ENCODE data around the gene OBSCN. TPM values are rescaled to one million over a fixed set of nuclear protein-coding genes. Genes with fewer than 3 reads are reported as not detected.

The OBSCN gene
- total RNA-seq, 2 donors from 2014 or later, result 34.3 to 45.2 TPM

- Histone ChIP-seq H3K4me1 (replicated peaks) (no peaks in the 10 kb centered on the region), H3K9me3 (no peaks in the 10 kb centered on the region), H3K4me3 (no peak overlapping the region), H3K27me3 (replicated peaks; ENCODE audit: insufficient read depth) (no peaks in the 10 kb centered on the region), H3K36me3 (peaks cover 0 to 4% of the 10 kb centered on the region in 2 donors), H3K27ac (no peak overlapping the region)
- intact Hi-C loops (cut with DNase I), result no loop called here
- no peak for DNase-seq (ENCODE audit: low spot score)
- 97% methylated on average over 14 of the region's 15 CpGs for WGBS
- TF ChIP-seq POLR2A (IDR thresholded peaks at IDR 0.05) (no peak), POLR2AphosphoS5 (IDR thresholded peaks at IDR 0.05) (no peak), CTCF (IDR thresholded peaks at IDR 0.05) (no peak)
These were observed 111.0 kb downstream of the OBSCN start for GRCh38 chr1:228318823-228319241.

- no peaks in the 10 kb centered on the region for H3K27me3 ChIP-seq (replicated peaks; ENCODE audit: insufficient read depth)
- no peak overlapping the region for H3K4me3 ChIP-seq
- no peak overlapping the region for H3K27ac ChIP-seq
- 94% methylated on average over 4 of the region's 4 CpGs for WGBS
- peaks cover 0 to 4% of the 10 kb centered on the region in 2 donors for H3K36me3 ChIP-seq
- H3K4me1 ChIP-seq (replicated peaks), result no peaks in the 10 kb centered on the region
- no peak for DNase-seq (ENCODE audit: low spot score)
- no peaks in the 10 kb centered on the region for H3K9me3 ChIP-seq
- intact Hi-C loops (cut with DNase I), result no loop called here
- no peak for TF ChIP-seq POLR2AphosphoS5 (IDR thresholded peaks at IDR 0.05)
- TF ChIP-seq POLR2A (IDR thresholded peaks at IDR 0.05), result no peak
- no peak for TF ChIP-seq CTCF (IDR thresholded peaks at IDR 0.05)
These were observed 111.7 kb downstream of the OBSCN start for GRCh38 chr1:228319352-228320088.

GRCh38 chr1:228320394-228320793 lies 112.5 kb downstream of the OBSCN start:
- 93% methylated on average over 3 of the region's 3 CpGs for WGBS
- H3K36me3 ChIP-seq, result peaks cover 0 to 4% of the 10 kb centered on the region in 2 donors
- no peak overlapping the region for H3K4me3 ChIP-seq

GRCh38 chr1:228321435-228321834 lies 113.6 kb downstream of the OBSCN start:
- Histone ChIP-seq H3K4me1 (replicated peaks) (no peaks in the 10 kb centered on the region), H3K27me3 (replicated peaks; ENCODE audit: insufficient read depth) (no peaks in the 10 kb centered on the region), H3K9me3 (no peaks in the 10 kb centered on the region), H3K27ac (no peak overlapping the region), H3K4me3 (no peak overlapping the region), H3K36me3 (peaks cover 0 to 4% of the 10 kb centered on the region in 2 donors)
- intact Hi-C loops (cut with DNase I), result no loop called here
- no peak for DNase-seq (ENCODE audit: low spot score)
- 97% methylated on average over 11 of the region's 11 CpGs for WGBS
- TF ChIP-seq POLR2A (IDR thresholded peaks at IDR 0.05), result no peak

More at GRCh38 chr1:228320394-228320793, 112.5 kb downstream of the OBSCN start:
- DNase-seq (ENCODE audit: low spot score), result no peak
- H3K27me3 ChIP-seq (replicated peaks; ENCODE audit: insufficient read depth), result no peaks in the 10 kb centered on the region
- no peaks in the 10 kb centered on the region for H3K9me3 ChIP-seq
- intact Hi-C loops (cut with DNase I), result no loop called here
- no peak overlapping the region for H3K27ac ChIP-seq
- H3K4me1 ChIP-seq (replicated peaks), result no peaks in the 10 kb centered on the region
- TF ChIP-seq POLR2A (IDR thresholded peaks at IDR 0.05) (no peak), POLR2AphosphoS5 (IDR thresholded peaks at IDR 0.05) (no peak), CTCF (IDR thresholded peaks at IDR 0.05) (no peak)

GRCh38 chr1:228321895-228322294 lies 114.1 kb downstream of the OBSCN start:
- Histone ChIP-seq H3K36me3 (peaks cover 0 to 4% of the 10 kb centered on the region in 2 donors), H3K4me3 (no peak overlapping the region), H3K4me1 (replicated peaks) (no peaks in the 10 kb centered on the region), H3K27me3 (replicated peaks; ENCODE audit: insufficient read depth) (no peaks in the 10 kb centered on the region), H3K27ac (no peak overlapping the region), H3K9me3 (no peaks in the 10 kb centered on the region)
- DNase-seq (ENCODE audit: low spot score), result no peak
- TF ChIP-seq CTCF (IDR thresholded peaks at IDR 0.05) (no peak), POLR2A (IDR thresholded peaks at IDR 0.05) (no peak), POLR2AphosphoS5 (IDR thresholded peaks at IDR 0.05) (no peak)
- WGBS, result 96% methylated on average over 15 of the region's 15 CpGs
- intact Hi-C loops (cut with DNase I), result no loop called here

All from prostate gland (tissue), 2 donors.